Ovary (tissue), 9 donors: ENCODE results near the gene UNC5B. TPM values are rescaled to one million over a fixed set of nuclear protein-coding genes. Genes with fewer than 3 reads are reported as not detected.

ENCODE experiments used
- DNase-seq, 5 donors: peaks; one replicate each; pipeline ENCODE4 v3.0.0-alpha.2; 2019 to 2020
- H3K27ac ChIP-seq, 2 donors: fragments of 200-600 bp; one replicate each; pipeline versions ENCODE4 v1.5.1 to v1.8.0; 2019 to 2022
- H3K27me3 ChIP-seq: fragments of 200-600 bp; one replicate; pipeline ENCODE4 v1.8.0; 2022
- H3K36me3 ChIP-seq: fragments of 200-600 bp; sonication (generic); one replicate; pipeline ENCODE4 v1.5.1; 2019
- H3K4me1 ChIP-seq: one replicate; pipeline ENCODE4 v1.8.1; 2013; ENCODE audit warnings: mild to moderate bottlenecking, moderate library complexity; ENCODE audit not compliant: insufficient read depth
- H3K4me3 ChIP-seq: fragments of 200-600 bp; sonication (generic); one replicate; pipeline ENCODE4 v1.5.1; 2017
- H3K9me3 ChIP-seq, 2 donors: fragments of 200-600 bp in 1 of 2; sonication (generic) in 1 of 2; one replicate each; pipeline versions ENCODE4 v1.5.1 to v1.8.1; 2013 to 2019; ENCODE audit warnings: mild to moderate bottlenecking in 1 of 2, moderate library complexity in 1 of 2
- CTCF ChIP-seq, 3 donors: fragments of 450-650 bp in 2 of 3; fragments of 200-600 bp in 1 of 3; IDR thresholded peaks; one replicate each; pipeline versions ENCODE4 v1.5.1 to v1.8.0; 2016 to 2022; ENCODE audit warnings: antibody characterized with exemption in 3 of 3, mild to moderate bottlenecking in 1 of 3
- EP300 ChIP-seq: sonication (generic); formaldehyde crosslinking; IDR thresholded peaks from one replicate; pipeline ENCODE4 v1.6.1; 2017; ENCODE audit warnings: antibody characterized with exemption
- POLR2A ChIP-seq: fragments of 450-650 bp; IDR thresholded peaks from one replicate; pipeline ENCODE4 v1.6.1; 2017; ENCODE audit warnings: antibody characterized with exemption, mild to moderate bottlenecking, moderate library complexity
- WGBS, 3 donors: extraction: QIAGEN DNeasy Blood & Tissue Kit in 1 of 3; methylation state at CpG; one replicate each; pipeline versions ENCODE4 v1.1.5 to v1.1.7; 2013 to 2017; 5-methylcytosine and 5-hydroxymethylcytosine counted together
- intact Hi-C, 4 donors: fragments of 100-400 bp; cut with DNase I; formaldehyde crosslinking; loops; one replicate each; pipeline versions ENCODE4 v1.11.0 to v1.15.1; 2022 to 2023
- polyA plus RNA-seq, 2 donors: library from polyadenylated mRNA; stranded (reverse); fragments of 200-250 nt in 1 of 2; fragments of 350-450 nt in 1 of 2; fragmentation: Illumina TruSeq in 1 of 2; extraction: RNeasy Lipid Tissue Mini Kit (QIAGEN cat#74804) in 1 of 2; gene quantifications; one replicate each; pipeline ENCODE4 v1.2.3, GENCODE V29; 2013 to 2014
- total RNA-seq, 7 donors: library from RNA; depleted of rRNA in 2 of 7; stranded (reverse); fragments of >200 nt in 2 of 7; fragmentation: NEBNext Ultra II Directional in 3 of 7; extraction: Animal tissue kit (Norgen Biotek cat#: 25700) in 3 of 7; gene quantifications; one replicate each; pipeline versions ENCODE4 v1.1.0 to v1.2.4, GENCODE V29; 2016 to 2023
- donor health status: DM: no; HTN: no; CAD: no; lungs with moderate emphysema.
- donor health status: DM: no; HTN: no; CAD: no.
- donor health status: Bipolar disorder and iron deficiency.
- donor health status: DM: yes; HTN: yes; CAD: no.
- donor health status: DM: no; HTN: no; CAD: no.
- donor health status: DM: yes; HTN: yes; CAD: no.

UNC5B gene
- total and polyA plus RNA-seq, 9 donors = 2.7 to 48.0 (median 6.3) TPM

DNA sequence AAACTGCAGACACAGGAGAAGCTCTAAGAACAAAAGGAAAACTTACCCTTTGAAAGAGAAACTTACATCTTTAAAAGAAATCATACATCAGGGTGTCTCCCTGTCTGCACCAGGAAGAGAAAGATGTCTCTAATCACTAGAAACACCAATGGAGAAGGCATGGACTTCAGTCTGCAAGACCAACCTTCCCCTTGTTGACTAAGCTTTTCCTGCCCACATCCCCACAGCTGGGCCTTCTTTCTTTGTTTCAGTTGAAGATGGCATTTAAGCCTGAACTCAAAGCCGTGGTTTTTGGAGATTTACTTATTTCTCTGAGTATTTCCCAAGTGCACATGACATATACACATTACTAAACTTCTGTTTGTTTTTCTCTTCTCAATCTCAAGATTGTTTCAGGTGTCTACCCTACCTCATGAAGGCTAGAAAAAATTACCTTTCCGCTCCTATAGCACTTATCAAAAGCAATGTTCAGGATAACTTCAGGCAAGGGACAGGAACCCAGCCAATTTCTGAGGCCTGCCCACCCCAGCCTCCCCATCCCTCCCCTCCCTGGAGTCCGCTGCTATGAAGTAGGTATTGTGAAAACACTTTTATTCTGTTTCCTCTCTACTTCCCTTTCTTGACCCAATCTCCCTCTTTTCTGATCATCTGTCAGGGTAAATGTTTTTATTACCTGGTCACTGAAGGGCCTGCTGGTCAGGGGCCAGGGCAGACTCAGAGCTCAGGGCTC is 103.9 kb downstream of the UNC5B start:
- DNase-seq = no peak
- H3K4me3 ChIP-seq = no peak overlapping the region
- H3K9me3 ChIP-seq = no peaks in the 10 kb centered on the region
- peaks cover 14% of the 10 kb centered on the region for H3K4me1 ChIP-seq
- intact Hi-C loops = loop anchor here (5.0 to 10.0 kb wide), 8 partner anchors 256 to 1021 kb away; no protein-coding TSS in a partner anchor
- peak overlapping the region in 1 of 2 donors; percentile 35 for H3K27ac ChIP-seq
- whole genome bisulfite sequencing, 3 donors = 64 to 71% (median 69%) methylated on average over 3 of the region's 3 CpGs
- H3K36me3 ChIP-seq = no peaks in the 10 kb centered on the region
- no peaks in the 10 kb centered on the region for H3K27me3 ChIP-seq
- TF ChIP-seq POLR2A (no peak), CTCF (IDR thresholded peaks at IDR 0.05) (no peak), EP300 (no peak)

- Histone ChIP-seq H3K36me3 (no peaks in the 10 kb centered on the region), H3K9me3 (no peaks in the 10 kb centered on the region), H3K4me3 (no peak overlapping the region), H3K27me3 (no peaks in the 10 kb centered on the region), H3K27ac (peak overlapping the region in 1 of 2 donors; percentile 35), H3K4me1 (peaks cover 14% of the 10 kb centered on the region)
- 77 to 81% (median 79%) methylated on average over 6 of the region's 6 CpGs for WGBS, 3 donors
- DNase-seq = no peak
- intact Hi-C loops = loop anchor here (5.0 to 10.0 kb wide), 8 partner anchors 256 to 1021 kb away; no protein-coding TSS in a partner anchor
- TF ChIP-seq EP300 (no peak), POLR2A (no peak), CTCF (IDR thresholded peaks at IDR 0.05) (no peak)
Observed at GRCh38 chr10:71316786-71317160, 104.4 kb downstream of the UNC5B start.

DNA sequence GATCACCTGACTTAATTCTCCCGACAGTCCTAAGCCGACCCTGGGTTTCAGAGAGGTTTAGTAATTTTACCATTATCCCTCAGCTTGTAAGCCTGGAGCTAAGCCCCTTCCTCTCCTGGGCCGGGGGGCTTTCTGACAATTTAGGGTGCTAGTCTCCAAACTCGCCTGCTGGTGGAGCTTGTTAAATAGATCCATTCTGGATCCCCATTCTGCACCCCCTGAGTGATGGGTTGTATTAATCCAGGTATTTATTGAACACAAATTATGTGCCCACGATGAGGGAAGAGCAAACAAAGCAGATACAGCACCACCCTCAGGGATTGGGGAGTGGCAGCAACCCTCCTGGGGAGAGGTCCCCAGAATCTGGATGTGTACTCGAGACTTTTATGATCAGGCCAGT is 105.4 kb downstream of the UNC5B start:
- no peaks in the 10 kb centered on the region for H3K27me3 ChIP-seq
- no peaks in the 10 kb centered on the region for H3K9me3 ChIP-seq
- no peaks in the 10 kb centered on the region for H3K36me3 ChIP-seq
- intact Hi-C loops = loop anchor here (2.0 to 10.0 kb wide), 9 partner anchors 59 to 1020 kb away; no protein-coding TSS in a partner anchor
- WGBS, 3 donors = 77 to 79% (median 78%) methylated on average over 6 of the region's 6 CpGs
- no peak overlapping the region for H3K27ac ChIP-seq
- TF ChIP-seq POLR2A (no peak), EP300 (no peak), CTCF (IDR thresholded peaks at IDR 0.05) (no peak)
- DNase-seq = no peak
- H3K4me1 ChIP-seq = peaks cover 13% of the 10 kb centered on the region
- H3K4me3 ChIP-seq = no peak overlapping the region

DNA sequence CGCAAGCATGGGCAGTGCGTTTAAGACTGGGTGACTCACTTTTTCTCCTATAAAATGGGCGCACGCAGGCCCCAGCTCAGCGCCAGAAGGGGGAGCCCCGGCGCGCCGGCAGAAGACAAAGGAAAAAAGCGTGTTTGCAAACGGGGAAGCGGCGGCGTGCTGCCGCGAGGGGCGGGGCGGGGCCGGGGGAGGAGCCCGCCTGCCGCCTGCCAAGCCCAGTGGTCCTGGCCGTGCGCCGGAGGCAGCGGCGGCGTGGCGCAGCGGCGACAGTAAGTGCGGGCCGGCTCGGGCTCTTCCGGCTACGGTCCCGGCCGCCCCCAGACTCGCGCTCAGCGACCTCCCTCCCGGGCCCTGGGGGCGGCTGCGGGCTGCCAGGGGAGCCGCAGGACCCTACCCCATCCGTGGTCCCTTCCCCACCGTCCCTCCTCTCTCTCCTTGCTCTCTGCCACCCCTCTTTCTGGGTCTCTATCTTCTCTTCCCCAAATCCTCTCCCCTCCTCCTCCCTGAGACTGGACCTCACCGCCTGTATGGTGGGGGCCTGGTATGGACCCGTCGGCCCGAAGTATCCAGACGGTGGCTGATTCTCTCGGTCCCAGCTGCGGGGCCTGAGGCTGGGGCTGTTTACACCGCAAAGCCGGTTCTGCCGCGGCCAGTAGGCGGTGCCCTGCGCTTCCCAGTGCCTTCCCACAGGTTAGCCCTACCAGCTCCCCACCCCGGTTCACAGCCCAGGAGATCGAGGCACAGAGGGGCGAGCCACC is 106.9 kb downstream of the UNC5B start, which contains the start of gene SLC29A3:
Gene SLC29A3 (plus strand): TSS at position 218 of the 758 bp plus-strand sequence. CDS start 51 bp downstream, at position 269.
- peak within 1 kb of the TSS; percentile 76 for H3K4me3 ChIP-seq
- TF ChIP-seq POLR2A (peak; percentile 74), EP300 (no peak), CTCF (IDR thresholded peaks at IDR 0.05) (peak; percentile 52 to 84 (median 73))
- no peaks in the 10 kb centered on the region for H3K27me3 ChIP-seq
- H3K27ac ChIP-seq = peak within 1 kb of the TSS; percentile 83 to 91
- intact Hi-C loops = loop anchor here (2.0 to 10.0 kb wide), 9 partner anchors 58 to 1018 kb away; no protein-coding TSS in a partner anchor
- no peaks in the 10 kb centered on the region for H3K36me3 ChIP-seq
- H3K9me3 ChIP-seq = no peaks in the 10 kb centered on the region
- H3K4me1 ChIP-seq = peaks cover 10% of the 10 kb centered on the region
- DNase-seq = peak; percentile 80 to 88 (median 84)
- 0% methylated on average over 33 to 62 of the region's 62 CpGs for WGBS, 3 donors
